NB4 (cell line): ENCODE data around the gene UBN2.

ENCODE experiments used
- MYC ChIP-seq: IDR thresholded peaks from 2 replicates; pipeline ENCODE4 v1.6.1; 2011; ENCODE audit warnings: low read depth, low read length
- POLR2A ChIP-seq: IDR thresholded peaks from 2 replicates; pipeline ENCODE4 v1.6.1; 2011; ENCODE audit warnings: mild to moderate bottlenecking; ENCODE audit not compliant: insufficient read length; ENCODE audit errors: extremely low read depth
- TF ChIP-seq, protein P1 (sequence below): IDR thresholded peaks from one replicate; pipeline ENCODE4 v1.5.1; 2012; ENCODE audit warnings: low read depth, low read length
- TF ChIP-seq, protein P2 (sequence below): IDR thresholded peaks from 2 replicates; pipeline ENCODE4 v1.6.1; 2011; ENCODE audit warnings: low read depth, low read length

DNA sequence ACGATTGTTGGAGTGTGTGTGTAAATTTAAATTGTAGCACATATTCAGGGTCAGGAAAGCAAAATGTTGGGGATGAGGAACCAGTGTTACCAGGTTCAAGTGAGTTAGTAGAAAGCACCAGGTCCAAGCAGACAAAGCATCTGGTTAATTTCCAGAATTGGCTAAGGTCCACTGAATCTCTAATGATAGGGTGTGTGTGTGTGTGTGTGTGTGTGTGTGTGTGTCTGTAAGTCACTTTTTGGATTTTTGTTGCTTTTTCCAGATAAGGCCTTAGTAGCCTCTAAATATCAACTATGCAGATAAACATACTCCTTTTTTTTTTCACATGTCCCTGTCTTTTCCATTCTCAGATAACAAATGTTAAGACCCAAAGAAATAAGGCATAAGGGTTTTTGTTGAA, 73.5 kb downstream of the UBN2 start:
- TF ChIP-seq, protein P1, sequence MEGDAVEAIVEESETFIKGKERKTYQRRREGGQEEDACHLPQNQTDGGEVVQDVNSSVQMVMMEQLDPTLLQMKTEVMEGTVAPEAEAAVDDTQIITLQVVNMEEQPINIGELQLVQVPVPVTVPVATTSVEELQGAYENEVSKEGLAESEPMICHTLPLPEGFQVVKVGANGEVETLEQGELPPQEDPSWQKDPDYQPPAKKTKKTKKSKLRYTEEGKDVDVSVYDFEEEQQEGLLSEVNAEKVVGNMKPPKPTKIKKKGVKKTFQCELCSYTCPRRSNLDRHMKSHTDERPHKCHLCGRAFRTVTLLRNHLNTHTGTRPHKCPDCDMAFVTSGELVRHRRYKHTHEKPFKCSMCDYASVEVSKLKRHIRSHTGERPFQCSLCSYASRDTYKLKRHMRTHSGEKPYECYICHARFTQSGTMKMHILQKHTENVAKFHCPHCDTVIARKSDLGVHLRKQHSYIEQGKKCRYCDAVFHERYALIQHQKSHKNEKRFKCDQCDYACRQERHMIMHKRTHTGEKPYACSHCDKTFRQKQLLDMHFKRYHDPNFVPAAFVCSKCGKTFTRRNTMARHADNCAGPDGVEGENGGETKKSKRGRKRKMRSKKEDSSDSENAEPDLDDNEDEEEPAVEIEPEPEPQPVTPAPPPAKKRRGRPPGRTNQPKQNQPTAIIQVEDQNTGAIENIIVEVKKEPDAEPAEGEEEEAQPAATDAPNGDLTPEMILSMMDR: no peak
- TF ChIP-seq POLR2A (no peak), MYC (no peak)
- TF ChIP-seq, protein P2, sequence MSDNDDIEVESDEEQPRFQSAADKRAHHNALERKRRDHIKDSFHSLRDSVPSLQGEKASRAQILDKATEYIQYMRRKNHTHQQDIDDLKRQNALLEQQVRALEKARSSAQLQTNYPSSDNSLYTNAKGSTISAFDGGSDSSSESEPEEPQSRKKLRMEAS: no peak
